ENCODE results near the gene NDFIP1.

The NDFIP1 gene

DNA sequence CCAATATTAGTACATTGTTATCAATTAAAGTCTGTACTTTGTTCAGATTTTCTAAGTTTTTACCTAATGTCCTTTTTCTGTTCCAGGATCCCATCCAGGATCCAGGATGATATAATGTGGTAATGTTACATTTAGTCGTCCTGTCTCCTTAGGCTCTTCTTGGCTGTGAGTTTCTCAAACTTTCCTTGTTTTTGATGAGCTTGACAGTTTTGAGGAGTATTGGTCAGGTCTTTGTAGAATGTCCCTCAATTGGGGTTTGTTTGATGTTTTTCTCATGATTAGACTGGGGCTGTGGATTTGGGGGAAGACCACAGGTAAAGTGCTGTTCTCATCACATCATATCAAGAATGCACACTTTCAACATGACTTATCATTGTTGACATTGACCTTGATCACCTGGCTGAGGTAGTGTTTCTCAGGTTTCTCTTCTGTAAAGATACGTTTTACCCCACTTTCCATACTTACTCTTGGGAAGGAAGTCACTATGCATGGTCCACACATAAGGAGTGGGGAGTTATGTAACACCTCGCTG, 9.6 kb downstream of the NDFIP1 start:
- ChIA-PET POLR2A (interaction anchor here (0.6 kb wide), 1 partner anchor 1013 kb away, joined by 3 read pairs; no protein-coding TSS in a partner anchor), CTCF (interaction anchor here (0.9 to 1.6 kb wide), 3 partner anchors 25 to 158 kb away, joined by 3 to 4 read pairs (median 4); no protein-coding TSS in a partner anchor)
- DNase-seq (ENCODE audit: low read depth, low spot score): no peak
- TF ChIP-seq, protein P1, sequence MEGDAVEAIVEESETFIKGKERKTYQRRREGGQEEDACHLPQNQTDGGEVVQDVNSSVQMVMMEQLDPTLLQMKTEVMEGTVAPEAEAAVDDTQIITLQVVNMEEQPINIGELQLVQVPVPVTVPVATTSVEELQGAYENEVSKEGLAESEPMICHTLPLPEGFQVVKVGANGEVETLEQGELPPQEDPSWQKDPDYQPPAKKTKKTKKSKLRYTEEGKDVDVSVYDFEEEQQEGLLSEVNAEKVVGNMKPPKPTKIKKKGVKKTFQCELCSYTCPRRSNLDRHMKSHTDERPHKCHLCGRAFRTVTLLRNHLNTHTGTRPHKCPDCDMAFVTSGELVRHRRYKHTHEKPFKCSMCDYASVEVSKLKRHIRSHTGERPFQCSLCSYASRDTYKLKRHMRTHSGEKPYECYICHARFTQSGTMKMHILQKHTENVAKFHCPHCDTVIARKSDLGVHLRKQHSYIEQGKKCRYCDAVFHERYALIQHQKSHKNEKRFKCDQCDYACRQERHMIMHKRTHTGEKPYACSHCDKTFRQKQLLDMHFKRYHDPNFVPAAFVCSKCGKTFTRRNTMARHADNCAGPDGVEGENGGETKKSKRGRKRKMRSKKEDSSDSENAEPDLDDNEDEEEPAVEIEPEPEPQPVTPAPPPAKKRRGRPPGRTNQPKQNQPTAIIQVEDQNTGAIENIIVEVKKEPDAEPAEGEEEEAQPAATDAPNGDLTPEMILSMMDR (IDR thresholded peaks at IDR 0.05; ENCODE audit: insufficient read depth, low read length, missing control alignments): no peak
- H3K4me3 ChIP-seq (ENCODE audit: low read depth, low read length): no peak overlapping the region

GRCh38 chr5:142119051-142119625, 10.6 kb downstream of the NDFIP1 start:
- TF ChIP-seq, protein P1 (IDR thresholded peaks at IDR 0.05; ENCODE audit: insufficient read depth, low read length, missing control alignments): no peak
- no peak for DNase-seq (ENCODE audit: low read depth, low spot score)
- ChIA-PET CTCF (interaction anchor here (1.1 to 1.4 kb wide), 2 partner anchors 20 to 158 kb away, joined by 3 to 4 read pairs; no protein-coding TSS in a partner anchor), POLR2A (no interaction called here)
- no peak overlapping the region for H3K4me3 ChIP-seq (ENCODE audit: low read depth, low read length)

GRCh38 chr5:142120247-142120935, 11.8 kb downstream of the NDFIP1 start:
- POLR2A ChIA-PET: no interaction called here
- CTCF ChIA-PET: interaction anchor here (0.7 to 1.4 kb wide), 4 partner anchors 25 to 208 kb away, joined by 3 to 5 read pairs (median 3); no protein-coding TSS in a partner anchor

GRCh38 chr5:142122121-142122520, 13.5 kb downstream of the NDFIP1 start:
- TF ChIP-seq, protein P1 (IDR thresholded peaks at IDR 0.05; ENCODE audit: insufficient read depth, low read length, missing control alignments): no peak
- ChIA-PET CTCF (interaction anchor here (1.2 kb wide), 1 partner anchor 24 kb away, joined by 4 read pairs; no protein-coding TSS in a partner anchor), POLR2A (no interaction called here)
- no peak overlapping the region for H3K4me3 ChIP-seq (ENCODE audit: low read depth, low read length)
- DNase-seq (ENCODE audit: low read depth, low spot score): no peak

More at GRCh38 chr5:142120247-142120935, 11.8 kb downstream of the NDFIP1 start:
- H3K4me3 ChIP-seq (ENCODE audit: low read depth, low read length): no peak overlapping the region
- no peak for DNase-seq (ENCODE audit: low read depth, low spot score)
- TF ChIP-seq, protein P1 (IDR thresholded peaks at IDR 0.05; ENCODE audit: insufficient read depth, low read length, missing control alignments): no peak

DNA sequence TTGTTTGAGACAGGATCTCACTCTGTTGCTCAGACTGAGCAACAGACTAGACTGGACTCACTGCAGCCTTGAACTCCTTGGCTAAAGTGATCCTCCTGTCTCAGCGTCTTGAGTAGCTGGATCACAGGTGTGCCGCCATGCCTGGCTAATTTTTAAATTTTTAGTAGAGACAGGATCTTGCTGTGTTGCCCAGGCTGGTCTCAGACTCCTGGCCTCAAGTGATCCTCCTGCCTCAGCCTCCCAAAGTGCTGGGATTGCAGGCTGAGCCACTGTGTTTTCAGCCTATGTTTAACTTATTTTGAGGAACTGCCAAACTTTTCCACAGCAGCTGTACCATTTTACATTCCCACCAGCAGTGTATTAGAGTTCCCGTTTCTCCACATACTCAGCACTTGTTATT, 16.8 kb downstream of the NDFIP1 start:
- TF ChIP-seq, protein P1 (IDR thresholded peaks at IDR 0.05; ENCODE audit: insufficient read depth, low read length, missing control alignments): no peak
- no peak for DNase-seq (ENCODE audit: low read depth, low spot score)
- ChIA-PET CTCF (interaction anchor here (1.0 to 4.9 kb wide), 3 partner anchors 19 to 135 kb away, joined by 3 to 37 read pairs (median 3); no protein-coding TSS in a partner anchor), POLR2A (no interaction called here)
- no peak overlapping the region for H3K4me3 ChIP-seq (ENCODE audit: low read depth, low read length)

GRCh38 chr5:142125963-142126362, 17.4 kb downstream of the NDFIP1 start:
- CTCF ChIA-PET: interaction anchor here (1.0 to 4.9 kb wide), 3 partner anchors 18 to 135 kb away, joined by 3 to 37 read pairs (median 3); no protein-coding TSS in a partner anchor
- POLR2A ChIA-PET: no interaction called here

More at GRCh38 chr5:142125963-142126362, 17.4 kb downstream of the NDFIP1 start:
- TF ChIP-seq, protein P1 (IDR thresholded peaks at IDR 0.05; ENCODE audit: insufficient read depth, low read length, missing control alignments): no peak
- no peak for DNase-seq (ENCODE audit: low read depth, low spot score)
- H3K4me3 ChIP-seq (ENCODE audit: low read depth, low read length): no peak overlapping the region
